ENCODE data around the gene RSAD1.

DNA sequence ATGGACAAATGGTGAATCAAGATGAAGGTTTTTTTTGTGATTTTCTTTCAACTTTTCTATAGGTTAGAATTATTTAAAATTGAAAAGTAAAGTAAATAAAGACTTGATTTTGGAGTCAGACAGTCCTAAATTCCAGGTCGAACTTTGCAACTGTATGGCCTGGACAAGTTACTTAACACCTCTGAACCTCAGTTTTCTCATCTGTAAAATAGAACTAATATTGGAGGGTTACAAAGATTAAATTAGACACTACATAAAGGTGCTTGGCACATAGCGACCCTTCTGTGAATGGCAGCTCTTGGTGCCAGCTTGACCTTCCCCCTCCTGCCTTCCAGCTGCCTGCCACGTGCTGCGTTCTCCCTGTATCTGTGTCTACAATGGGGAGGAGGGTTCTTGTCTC, 3.0 kb downstream of the RSAD1 start:
- TF ChIP-seq, protein P1, sequence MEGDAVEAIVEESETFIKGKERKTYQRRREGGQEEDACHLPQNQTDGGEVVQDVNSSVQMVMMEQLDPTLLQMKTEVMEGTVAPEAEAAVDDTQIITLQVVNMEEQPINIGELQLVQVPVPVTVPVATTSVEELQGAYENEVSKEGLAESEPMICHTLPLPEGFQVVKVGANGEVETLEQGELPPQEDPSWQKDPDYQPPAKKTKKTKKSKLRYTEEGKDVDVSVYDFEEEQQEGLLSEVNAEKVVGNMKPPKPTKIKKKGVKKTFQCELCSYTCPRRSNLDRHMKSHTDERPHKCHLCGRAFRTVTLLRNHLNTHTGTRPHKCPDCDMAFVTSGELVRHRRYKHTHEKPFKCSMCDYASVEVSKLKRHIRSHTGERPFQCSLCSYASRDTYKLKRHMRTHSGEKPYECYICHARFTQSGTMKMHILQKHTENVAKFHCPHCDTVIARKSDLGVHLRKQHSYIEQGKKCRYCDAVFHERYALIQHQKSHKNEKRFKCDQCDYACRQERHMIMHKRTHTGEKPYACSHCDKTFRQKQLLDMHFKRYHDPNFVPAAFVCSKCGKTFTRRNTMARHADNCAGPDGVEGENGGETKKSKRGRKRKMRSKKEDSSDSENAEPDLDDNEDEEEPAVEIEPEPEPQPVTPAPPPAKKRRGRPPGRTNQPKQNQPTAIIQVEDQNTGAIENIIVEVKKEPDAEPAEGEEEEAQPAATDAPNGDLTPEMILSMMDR (conservative IDR thresholded peaks at IDR 0.05): no peak
- no peak for TF ChIP-seq ZFX (IDR thresholded peaks at IDR 0.05)

Measured in C4-2B (cell line).